Posterior cingulate gyrus (tissue), 11 donors: ENCODE results near the gene SNX9.

ENCODE experiments used
- DNase-seq, 10 donors: peaks; one replicate each; pipeline versions ENCODE4 v3.0.0 to v3.0.0-alpha.2; 2020 to 2021; ENCODE audit warnings: mixed read lengths in 3 of 10
- intact Hi-C: fragments of 100-400 bp; cut with DNase I; formaldehyde crosslinking; loops from one replicate; pipeline ENCODE4 v1.15.1; 2023

Gene SNX9

DNA sequence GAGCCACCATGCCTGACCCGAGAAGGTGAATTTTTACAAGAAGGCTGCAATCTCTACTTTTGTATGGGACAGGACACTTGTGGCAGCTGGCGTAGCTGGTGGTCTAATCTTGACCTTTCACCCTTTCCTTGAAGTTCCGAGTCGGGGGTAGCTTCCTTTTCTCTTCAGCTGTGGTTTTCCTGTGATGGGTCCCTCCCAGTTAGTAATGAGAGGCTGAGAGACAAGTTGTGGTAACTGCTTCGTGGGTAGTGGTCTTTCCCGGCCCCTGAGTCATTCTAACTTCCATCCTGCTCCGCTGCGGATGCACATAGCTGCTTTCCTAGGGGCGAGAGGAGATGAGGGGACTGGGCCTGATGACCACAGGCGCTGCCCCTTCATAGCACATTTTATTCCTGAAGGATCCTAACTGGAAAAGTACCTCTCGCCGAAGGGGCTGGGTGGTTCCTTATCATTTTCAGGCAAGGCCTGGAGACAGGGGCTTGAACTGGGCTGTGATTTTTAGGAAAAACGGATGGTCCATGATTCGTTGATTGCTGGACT is 161.7 kb downstream of the SNX9 start:
- DNase-seq, result peak in 2 of 10 donors; percentile 23 to 34
- intact Hi-C loops, result loop anchor here (5.0 kb wide), 1 partner anchor 88 kb away; no protein-coding TSS in a partner anchor

DNA sequence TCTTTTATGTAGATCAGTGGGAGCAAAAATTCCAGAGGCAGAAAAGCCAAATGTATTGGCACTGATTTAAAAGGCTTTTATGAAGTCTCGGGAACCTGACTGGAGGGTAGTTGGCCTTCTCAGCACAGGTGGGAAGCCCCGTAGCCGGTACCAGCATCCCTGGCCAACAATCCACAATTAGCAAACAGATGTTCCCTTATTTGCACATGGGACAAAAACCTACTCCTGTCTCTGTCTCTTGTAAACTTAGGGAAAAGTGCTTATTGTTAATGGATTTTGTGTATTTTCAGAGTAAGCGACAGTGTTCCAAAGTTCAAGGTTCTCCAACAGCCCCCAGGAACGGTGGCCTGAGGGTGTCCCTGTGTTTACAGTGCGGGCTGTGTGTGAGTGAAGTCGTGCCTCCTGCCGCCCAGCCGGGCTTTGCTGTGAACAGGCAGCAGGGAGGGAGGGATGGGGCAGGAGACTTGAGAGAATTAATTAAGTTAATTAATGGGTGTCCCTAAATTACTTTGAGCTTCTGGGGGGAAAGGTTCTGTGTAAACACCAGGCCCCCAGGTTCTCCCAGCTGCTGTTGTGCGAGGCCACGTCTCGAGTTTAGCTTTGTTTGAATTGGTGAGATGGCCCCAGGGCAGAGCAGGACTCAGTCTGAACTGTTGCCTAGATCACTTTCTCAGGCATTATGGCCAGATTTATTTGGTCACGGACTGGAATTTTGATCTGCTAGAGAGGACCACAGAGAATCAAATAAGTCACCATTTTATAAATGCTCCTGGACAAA is 162.5 kb downstream of the SNX9 start:
- DNase-seq, result peak in 3 of 10 donors; percentile 49 to 87 (median 86)
- intact Hi-C loops, result no loop called here

DNA sequence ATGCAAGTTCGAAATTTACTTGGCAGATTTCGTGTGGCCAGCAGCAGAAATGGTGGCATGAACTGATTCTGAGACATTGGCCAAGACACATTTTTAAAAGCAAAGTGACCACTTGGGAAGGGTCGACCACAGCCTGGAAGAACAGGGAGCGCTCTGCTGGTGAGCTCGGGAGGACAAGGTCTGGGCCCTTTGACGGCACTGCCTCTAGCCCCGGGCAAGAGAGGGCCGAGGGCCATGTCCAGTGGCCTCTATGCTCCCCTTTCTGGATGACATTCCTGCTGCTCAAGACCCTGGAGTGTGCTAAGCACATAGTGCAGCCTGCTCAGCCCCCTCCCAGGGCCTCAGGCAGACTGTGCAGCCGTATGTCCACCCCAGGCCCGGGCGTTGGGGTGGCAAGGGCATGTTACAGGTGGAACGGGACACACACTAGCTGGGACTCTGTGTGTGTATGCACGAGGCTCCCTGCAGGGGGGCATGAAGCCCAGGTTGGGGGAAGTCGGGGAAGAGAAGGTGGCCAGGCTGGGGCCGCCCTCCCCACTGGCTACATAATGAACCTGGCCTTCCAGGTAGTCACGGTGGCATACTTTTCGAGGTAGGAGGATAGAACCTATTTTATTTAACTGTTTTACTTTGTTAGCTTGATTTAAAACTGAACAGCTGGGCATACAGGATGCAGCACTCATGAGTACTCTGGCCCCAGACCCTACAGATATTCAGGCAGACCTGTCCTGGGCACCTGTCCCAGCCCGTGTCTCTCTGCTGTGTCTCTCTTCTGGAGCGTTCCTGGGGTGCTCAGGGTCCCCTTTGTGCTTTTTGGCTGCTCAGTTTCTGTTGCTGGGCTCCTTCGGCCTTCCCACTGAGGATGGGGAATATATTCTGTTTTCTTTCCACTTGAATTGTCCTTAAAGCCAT is 165.0 kb downstream of the SNX9 start:
- DNase-seq, result peak in 2 of 10 donors; percentile 49 to 59
- intact Hi-C loops, result no loop called here

DNA sequence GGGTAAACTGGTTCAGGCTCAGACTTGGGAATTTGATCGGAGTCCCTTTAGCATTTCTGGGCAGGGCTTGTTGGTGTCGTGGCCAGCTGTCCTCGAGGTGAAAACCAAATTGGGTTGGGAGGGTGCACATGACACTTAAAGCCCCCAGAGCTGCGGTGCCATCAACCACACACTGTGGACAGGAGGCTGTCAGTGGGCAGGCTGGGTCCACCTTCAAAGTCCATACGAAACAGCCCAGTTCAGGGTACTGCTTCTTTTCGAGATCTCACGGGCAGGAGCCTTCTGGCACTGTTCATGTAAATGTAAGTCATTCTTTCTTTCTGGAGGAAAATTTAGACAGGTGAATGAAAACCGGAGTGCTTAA is 165.6 kb downstream of the SNX9 start:
- intact Hi-C loops, result no loop called here
- peak in 2 of 10 donors; percentile 44 to 47 for DNase-seq

DNA sequence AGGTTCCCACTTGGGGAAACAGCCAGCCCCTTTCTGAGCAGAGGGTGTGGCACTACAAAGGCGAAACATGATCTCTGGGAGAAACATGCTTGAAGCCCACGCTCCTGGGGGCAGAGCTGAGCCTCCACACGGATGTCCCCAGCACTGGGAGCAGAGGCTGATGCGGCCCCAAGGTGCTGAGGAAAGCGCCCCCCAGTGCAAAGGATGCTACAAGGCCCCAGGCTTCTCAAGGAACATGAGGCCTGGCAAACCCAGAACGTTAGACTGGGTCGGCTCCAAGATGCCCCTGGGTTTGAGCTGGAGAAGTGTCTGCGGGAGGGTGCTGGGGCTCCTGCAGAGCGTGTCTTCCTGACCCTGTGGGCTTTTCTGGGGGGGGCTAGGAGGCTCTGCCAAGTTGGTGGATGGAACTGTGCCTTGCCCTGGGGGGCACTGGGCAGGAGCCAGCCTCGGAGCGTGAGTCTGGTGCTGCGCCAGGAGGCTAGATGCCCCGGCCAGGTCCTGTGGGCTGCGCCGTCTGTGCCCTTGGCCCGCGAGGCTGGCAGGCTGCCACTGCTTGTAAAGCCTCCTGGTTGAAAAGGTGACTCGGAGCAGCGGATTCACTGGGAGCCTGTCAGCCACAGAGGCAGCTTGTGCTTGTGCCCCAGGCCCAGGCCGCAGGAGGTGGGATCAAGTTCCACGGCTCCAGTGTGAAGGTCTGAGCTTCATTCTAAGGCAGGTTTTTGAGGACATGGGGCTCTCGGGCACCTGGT is 166.7 kb downstream of the SNX9 start:
- peak in 5 of 10 donors; percentile 47 to 88 (median 81) for DNase-seq
- intact Hi-C loops, result no loop called here

DNA sequence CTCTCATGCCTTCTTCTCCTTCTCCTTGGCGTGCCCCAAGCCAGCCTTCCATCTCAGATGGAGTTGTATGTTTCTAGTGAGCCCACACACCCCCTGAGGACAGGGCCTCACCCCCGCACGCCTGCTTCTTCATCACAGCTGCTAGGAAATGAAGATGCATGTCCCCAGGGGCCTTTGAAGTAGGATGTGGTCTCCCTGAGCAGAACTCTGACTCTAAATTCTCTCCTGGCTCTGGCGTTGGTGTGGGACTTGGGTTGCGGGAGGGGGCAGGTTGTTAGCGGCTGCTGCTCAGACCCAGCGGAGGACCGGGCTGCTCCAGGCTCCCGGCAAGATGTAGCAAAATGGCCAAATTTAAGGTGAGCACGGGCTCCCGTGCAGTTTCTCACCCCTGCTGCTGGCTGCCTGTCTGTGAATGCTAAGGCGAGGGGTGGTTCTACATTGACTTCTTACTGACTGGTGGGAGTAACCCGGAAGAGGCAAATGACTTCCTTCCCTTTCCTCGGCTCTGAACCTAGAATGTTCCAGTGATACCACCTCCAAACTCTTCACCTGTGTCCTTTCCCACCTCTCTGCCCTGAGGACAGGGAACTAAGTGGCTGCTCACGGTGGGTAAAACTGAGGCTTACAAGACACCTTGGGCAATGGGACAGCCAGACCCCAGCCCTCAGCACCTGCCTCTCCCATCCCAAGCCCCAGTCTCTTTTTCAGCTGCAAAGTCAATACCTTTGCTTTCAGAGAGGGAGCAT is 167.4 kb downstream of the SNX9 start:
- peak in 2 of 10 donors; percentile 25 to 82 for DNase-seq
- intact Hi-C loops, result no loop called here

DNA sequence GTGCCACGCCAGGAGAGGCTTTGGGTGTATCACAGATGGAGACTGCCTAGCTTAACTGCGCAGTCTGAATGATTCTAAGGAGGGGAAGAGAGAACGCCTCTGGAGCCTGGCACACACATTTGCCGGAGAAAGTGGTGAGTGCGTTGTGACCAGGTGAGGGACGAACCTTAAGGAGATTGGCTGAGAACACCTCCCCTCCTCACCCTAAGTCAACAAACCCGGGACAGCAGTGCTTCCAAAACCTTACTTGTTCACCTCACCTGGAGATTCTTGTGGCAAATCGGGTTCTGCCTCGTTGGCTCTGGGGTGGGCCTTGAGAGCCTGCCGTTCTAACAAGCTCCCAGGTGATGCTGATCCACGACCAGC is 168.0 kb downstream of the SNX9 start:
- intact Hi-C loops, result no loop called here
- peak in 2 of 10 donors; percentile 34 to 40 for DNase-seq

DNA sequence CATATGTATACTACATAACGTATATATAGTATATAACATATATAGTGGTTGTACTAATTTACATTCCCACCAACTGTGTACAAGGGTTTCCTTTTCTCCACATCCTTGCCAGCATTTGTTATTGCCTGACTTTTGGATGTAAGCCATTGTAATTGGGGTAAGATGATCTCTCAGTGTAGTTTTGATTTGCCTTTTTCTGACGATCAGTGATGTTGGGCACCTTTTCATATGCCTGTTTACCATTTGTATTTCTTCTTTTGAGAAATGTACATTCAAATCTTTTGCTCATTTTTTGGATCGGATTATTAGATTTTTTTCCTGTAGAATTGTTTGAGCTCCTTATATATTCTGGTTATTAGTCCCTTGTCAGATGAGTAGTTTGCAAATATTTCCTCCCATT is 170.0 kb downstream of the SNX9 start:
- DNase-seq, result no peak

DNA sequence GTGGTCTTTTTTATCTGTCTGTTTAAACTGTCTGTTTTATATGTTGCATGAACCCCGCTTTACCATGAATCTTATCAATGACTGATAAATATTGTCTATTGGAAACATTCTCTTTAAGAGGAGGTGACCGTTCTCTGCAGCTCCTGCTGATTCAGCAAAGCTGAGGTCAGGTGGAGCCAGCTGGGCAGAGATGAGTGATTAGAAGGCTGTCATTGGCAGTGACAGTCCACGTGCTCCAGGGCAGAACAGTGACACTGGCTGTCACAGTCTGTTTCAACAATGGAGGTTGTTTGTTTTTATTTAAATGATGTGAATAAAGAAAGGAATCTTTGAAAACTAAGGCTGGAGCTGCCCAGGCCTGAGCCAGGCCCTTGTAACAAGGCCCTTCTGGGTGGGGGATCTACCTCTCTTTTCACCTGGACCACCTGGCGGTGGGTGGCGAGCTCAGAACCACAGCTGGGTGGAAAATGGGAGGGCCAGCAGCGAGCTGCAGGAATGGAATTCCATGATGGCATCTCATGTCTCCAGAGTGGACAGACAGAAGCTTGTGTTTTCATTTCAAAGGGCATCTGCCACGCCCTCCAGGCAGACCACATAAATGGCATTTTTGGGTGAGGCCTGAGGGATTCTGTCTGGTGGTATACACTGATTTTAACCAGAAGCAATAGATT is 171.2 kb downstream of the SNX9 start:
- DNase-seq, result peak in 7 of 10 donors; percentile 43 to 93 (median 64)
- intact Hi-C loops, result no loop called here

More for the DNA sequence above, 170.0 kb downstream of the SNX9 start:
- intact Hi-C loops, result no loop called here
